HG03432 (cell line): Measurements from ENCODE around the gene CYP1A2.
"Not testable (repeated sequence)": the region's sequence is repeated elsewhere in the genome, so short reads cannot be mapped to it uniquely, and the experiment has no call there.

Experiments used
- ATAC-seq: cut with Tn5 transposase; IDR thresholded peaks from one replicate; pipeline ENCODE4 v1.9.1; 2021; ENCODE audit warnings: mild to moderate bottlenecking, moderate library complexity; ENCODE audit not compliant: unreplicated experiment

Gene CYP1A2

GRCh38 chr15:74748322-74748946, at the start of gene CYP1A2:
Gene CYP1A2 (plus strand): TSS chr15:74748845. CDS start chr15:74749739, 894 bp downstream.
- ATAC-seq: no peak

- no peak for ATAC-seq
Observed at GRCh38 chr15:74709011-74709410, 39.6 kb upstream of the CYP1A2 start.

- no peak for ATAC-seq
Observed at GRCh38 chr15:74709892-74710291, 38.8 kb upstream of the CYP1A2 start.

GRCh38 chr15:74710319-74711094, 38.1 kb upstream of the CYP1A2 start:
- no peak for ATAC-seq

GRCh38 chr15:74712311-74712710, 36.3 kb upstream of the CYP1A2 start:
- no peak for ATAC-seq

GRCh38 chr15:74716651-74717050, 32.0 kb upstream of the CYP1A2 start:
- ATAC-seq: no peak

- no peak for ATAC-seq
Observed at GRCh38 chr15:74722591-74722990, 26.1 kb upstream of the CYP1A2 start.

GRCh38 chr15:74723187-74723586, 25.5 kb upstream of the CYP1A2 start:
- no peak for ATAC-seq

- ATAC-seq: no peak
Observed at GRCh38 chr15:74723754-74724334, 24.8 kb upstream of the CYP1A2 start.

- ATAC-seq: no peak
Observed at GRCh38 chr15:74724570-74725224, 23.9 kb upstream of the CYP1A2 start.

- no peak for ATAC-seq
Observed at GRCh38 chr15:74725225-74725774, 23.3 kb upstream of the CYP1A2 start, which contains the start of gene CYP1A1. Gene CYP1A1 (minus strand): TSS chr15:74725528. CDS start chr15:74723097, 2,431 bp downstream.

- ATAC-seq: no peak
Observed at GRCh38 chr15:74725845-74726773, 22.5 kb upstream of the CYP1A2 start.

- ATAC-seq: no peak
Observed at GRCh38 chr15:74726774-74727164, 21.9 kb upstream of the CYP1A2 start.

GRCh38 chr15:74727727-74728126, 20.9 kb upstream of the CYP1A2 start:
- ATAC-seq: no peak

- not testable (repeated sequence) for ATAC-seq
Observed at GRCh38 chr15:74728699-74729098, 19.9 kb upstream of the CYP1A2 start.

GRCh38 chr15:74729372-74729771, 19.3 kb upstream of the CYP1A2 start:
- ATAC-seq: not testable (repeated sequence)

- ATAC-seq: no peak
Observed at GRCh38 chr15:74730619-74731316, 17.9 kb upstream of the CYP1A2 start.

GRCh38 chr15:74732846-74733245, 15.8 kb upstream of the CYP1A2 start:
- ATAC-seq: no peak

- no peak for ATAC-seq
Observed at GRCh38 chr15:74733269-74733668, 15.4 kb upstream of the CYP1A2 start.
